GM12873 (cell line): ENCODE data around the gene IGFLR1.

Experiments used
- TF ChIP-seq, protein P1 (sequence below): IDR thresholded peaks from 2 replicates; pipeline ENCODE4 v1.5.1; 2012; ENCODE audit warnings: low read depth, mild to moderate bottlenecking, moderate library complexity, low read length, control low read depth; ENCODE audit not compliant: insufficient read depth; ENCODE audit errors: missing control alignments

The IGFLR1 gene, protein sequence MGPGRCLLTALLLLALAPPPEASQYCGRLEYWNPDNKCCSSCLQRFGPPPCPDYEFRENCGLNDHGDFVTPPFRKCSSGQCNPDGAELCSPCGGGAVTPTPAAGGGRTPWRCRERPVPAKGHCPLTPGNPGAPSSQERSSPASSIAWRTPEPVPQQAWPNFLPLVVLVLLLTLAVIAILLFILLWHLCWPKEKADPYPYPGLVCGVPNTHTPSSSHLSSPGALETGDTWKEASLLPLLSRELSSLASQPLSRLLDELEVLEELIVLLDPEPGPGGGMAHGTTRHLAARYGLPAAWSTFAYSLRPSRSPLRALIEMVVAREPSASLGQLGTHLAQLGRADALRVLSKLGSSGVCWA

DNA sequence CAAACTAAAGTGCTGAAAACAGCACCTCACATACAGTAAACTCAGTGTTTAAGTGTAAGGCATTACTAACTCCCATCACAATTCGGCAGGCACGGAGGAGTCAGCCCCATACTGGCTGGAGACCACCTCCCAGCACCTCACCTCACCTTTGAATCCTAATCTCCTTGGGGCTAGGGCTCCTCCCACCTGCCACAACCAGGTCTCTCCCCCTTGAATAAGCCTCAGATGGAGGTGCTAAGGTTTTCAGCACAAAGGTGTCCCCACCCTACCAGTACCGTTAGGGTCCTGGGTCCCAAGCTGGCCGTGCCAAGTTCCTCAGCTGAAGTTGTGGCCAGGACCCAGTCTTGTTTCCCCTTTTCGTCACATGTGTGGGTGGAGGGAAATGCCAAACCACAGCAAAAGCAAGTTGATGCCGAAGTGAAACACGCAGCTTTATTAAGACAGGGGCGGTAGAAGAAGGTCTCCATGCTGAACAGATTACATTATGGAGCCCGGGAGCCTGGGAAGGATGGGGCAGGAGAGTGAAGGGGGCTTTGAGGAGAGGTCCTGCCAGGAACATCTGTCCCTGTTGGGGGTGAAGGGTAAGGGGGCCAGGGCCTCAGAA is at the start of gene IGFLR1:
Gene IGFLR1 (minus strand): TSS at position 332 of the 604 bp plus-strand sequence. CDS start 1,272 bp downstream, outside the sequence.
- TF ChIP-seq, protein P1, sequence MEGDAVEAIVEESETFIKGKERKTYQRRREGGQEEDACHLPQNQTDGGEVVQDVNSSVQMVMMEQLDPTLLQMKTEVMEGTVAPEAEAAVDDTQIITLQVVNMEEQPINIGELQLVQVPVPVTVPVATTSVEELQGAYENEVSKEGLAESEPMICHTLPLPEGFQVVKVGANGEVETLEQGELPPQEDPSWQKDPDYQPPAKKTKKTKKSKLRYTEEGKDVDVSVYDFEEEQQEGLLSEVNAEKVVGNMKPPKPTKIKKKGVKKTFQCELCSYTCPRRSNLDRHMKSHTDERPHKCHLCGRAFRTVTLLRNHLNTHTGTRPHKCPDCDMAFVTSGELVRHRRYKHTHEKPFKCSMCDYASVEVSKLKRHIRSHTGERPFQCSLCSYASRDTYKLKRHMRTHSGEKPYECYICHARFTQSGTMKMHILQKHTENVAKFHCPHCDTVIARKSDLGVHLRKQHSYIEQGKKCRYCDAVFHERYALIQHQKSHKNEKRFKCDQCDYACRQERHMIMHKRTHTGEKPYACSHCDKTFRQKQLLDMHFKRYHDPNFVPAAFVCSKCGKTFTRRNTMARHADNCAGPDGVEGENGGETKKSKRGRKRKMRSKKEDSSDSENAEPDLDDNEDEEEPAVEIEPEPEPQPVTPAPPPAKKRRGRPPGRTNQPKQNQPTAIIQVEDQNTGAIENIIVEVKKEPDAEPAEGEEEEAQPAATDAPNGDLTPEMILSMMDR: no peak

DNA sequence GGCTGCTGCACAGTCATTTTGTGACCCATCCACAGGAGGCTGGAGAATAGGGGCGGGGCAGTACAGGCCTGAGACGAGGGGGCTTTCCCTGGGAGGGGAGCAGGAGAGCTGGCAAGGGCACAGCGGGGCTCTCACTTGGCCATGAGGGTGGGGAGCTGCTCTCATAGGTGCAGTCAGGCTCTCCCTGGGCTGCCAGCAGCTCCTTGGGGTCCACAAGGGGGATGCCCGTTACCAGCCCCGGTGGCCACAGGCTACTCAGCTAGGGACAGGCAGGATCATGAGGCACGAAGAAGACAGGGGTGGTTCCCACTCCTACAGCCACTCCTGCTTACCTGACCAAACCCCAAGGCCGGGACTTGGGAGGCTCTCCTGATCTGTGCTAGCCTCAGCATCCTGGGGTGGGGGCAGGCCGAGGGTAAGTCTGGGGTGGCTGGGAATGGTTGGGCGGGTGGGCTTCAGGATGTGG is 49.6 kb upstream of the IGFLR1 start:
- TF ChIP-seq, protein P1: no peak

DNA sequence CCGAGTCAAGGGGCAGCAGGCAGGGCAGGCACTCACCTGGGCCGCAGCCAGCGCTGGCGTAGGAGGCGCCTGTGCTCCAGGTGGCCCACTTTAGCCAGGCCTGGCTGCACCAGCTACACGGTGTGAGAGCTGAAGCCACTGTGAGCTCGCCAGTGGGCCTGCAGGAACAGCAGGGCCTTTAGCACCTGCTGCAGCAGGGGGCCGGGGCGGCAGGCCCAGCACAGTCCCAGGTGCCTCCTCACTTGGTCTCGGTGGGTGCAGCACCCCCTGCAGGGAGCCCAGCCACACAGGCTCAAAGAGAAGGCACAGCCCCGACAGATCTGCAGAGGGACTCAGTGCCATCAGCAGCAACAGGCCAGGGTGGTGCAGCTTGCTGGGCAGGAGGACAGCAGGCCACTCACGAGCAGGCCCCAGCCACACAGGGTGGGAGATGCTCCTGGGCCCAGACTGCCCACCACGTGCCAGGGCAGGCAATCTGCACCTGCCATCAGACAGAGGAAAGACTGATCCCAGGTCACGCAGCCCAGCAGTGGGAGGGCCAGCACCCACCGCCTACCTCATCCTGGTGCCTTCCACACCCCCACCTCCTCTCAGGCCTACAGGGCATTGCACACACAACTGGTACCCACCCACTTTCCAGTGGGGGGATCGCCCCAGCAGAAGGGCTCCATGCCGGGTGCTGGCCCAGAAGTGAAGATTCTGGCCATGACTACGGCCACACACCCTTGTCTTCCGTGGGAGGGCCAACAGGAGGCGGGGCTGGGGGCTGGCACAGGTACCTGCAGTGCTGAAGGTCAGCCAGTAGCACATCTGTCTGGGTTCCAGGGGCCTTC is 48.9 kb upstream of the IGFLR1 start:
- TF ChIP-seq, protein P1: peak; percentile 44

DNA sequence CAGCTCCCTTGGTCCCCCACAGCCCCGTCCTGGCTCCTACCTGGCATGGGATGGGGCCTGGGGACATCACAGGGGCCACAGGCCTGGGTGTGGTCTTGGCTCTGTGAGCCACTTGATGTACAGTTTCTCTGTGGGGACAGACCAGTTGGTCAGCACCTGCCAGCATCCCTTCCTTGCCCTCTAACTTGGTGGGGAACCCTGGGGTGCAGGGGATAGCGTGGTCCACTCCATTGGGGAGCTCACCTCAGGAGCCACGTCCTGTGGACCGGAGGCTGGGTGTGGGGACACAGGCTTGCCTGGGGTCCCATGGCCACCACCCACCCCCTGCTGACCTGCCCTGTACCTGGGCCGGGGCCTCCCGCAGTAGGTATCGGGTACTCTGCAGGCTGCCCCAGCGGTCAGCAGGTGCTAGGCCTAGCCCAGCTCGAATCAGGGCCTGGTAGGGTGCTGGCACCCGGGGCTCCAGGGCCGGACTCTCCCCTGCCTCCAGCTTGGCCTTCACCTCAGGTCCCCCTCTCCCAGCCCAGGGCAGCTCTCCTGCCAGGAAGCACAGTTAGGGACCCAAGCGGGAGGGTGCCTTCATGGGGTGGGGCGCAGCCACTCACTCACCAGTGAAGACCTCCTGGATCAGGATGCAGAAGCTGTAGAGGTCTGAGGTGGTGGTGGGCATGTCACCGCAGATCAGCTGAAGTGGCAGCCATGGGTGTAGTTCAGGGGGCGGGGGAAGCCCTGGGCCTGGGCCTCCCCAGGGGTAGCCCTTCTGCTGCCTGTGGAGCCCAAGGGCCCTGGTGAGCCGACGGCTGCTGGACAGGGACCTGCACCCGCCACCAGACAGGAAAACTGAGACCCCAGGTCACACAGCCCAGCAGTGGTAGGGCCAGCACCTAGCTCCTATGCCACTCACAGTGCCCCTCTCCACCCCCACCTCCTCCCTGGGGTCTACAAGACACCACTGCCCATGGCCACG is 48.0 kb upstream of the IGFLR1 start:
- TF ChIP-seq, protein P1: no peak

DNA sequence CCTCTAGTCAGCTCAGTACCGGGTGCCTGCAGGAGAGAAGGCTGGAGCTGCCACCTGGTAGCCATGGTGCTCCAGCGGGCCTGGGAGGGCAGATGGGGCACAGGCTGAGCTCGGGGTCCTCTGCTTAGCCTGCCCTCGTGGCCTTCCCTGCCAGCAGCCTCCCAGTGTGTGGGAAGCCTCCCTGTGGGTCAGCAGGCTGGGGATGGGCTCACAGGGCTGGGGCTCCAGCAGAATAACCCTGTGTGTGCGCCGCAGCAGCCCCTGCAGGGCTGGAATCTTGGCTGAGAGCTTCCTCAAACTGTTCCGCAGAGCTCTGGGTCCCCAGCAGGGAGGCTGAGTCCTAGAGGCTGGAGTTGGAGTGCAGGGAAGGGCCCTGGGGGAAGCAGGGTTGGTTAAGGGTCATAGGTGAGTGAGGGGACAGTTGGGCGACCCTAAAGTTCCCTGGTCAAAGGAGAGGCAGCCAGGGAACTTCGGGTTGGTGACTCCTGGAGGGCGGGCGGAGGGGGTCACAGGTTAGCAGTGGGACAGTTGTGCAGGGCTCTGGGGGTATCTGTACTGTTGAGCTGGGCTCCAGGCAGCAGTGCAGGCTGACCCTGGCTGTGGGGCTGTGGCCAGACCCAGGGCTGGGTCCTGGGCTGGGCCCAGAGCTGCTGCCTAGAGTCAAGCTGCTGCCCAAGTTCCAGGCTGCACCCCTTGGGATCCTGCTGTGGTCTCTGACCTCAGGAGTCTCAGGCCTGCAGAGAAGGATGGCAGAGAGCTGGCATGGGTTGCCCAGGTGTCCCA is 47.1 kb upstream of the IGFLR1 start:
- TF ChIP-seq, protein P1: no peak

DNA sequence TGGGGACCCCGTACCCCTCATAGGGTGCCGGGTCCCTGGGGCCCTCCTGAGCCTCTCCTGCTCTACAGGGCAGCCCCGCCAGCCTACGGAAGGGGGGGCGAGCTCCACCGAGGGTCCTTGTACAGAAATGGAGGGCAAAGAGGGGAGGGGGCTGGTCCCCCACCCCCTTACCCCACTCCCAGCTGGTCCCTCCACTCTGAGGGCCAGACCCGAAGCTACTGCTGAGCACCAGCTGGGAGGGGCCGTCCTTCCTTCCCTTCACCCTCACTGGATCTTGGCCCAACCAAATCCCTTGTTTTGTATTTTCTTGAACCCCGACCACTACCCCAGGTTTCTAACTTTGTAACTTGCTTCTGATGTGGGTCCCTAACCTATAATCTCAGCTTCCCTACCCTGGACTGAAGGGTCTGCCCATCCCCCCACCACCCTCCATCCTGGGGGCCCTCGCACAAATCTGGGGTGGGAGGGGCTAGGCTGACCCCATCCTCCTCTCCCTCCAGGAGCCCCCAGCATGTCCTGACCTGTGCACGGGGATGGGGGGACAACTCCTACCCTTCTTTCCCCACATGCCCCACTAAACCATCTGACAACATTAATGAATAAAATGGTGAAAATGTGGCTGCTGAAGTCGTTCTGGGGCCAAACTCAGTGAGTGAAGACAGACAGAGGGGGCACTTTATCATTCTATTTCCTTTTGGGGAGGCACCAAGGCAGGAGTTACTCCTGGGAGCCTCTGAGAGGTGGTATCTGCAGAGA is 46.1 kb upstream of the IGFLR1 start:
- TF ChIP-seq, protein P1: no peak
